Lower lobe of right lung (tissue), 2 donors: ENCODE data around the gene PPP1CB. TPM values are rescaled to one million over a fixed set of nuclear protein-coding genes. Genes with fewer than 3 reads are reported as not detected.

Experiments used
- ATAC-seq, 2 donors: fragments of 200-7000 bp; cut with Tn5 transposase; one replicate each; pipeline ENCODE4 v1.9.1; 2020 to 2022; ENCODE audit warnings: mild to moderate bottlenecking in 2 of 2, moderate library complexity in 2 of 2
- DNase-seq: peaks from one replicate; pipeline ENCODE4 v3.0.0-alpha.2; 2020
- H3K27ac ChIP-seq: fragments of 200-600 bp; one replicate; pipeline ENCODE4 v1.8.0; 2022
- H3K27me3 ChIP-seq: fragments of 200-600 bp; one replicate; pipeline ENCODE4 v1.8.0; 2022; ENCODE audit warnings: low read depth
- H3K36me3 ChIP-seq: fragments of 200-600 bp; one replicate; pipeline ENCODE4 v1.8.0; 2022; ENCODE audit warnings: mild to moderate bottlenecking
- H3K4me1 ChIP-seq: fragments of 200-600 bp; one replicate; pipeline ENCODE4 v1.8.0; 2022
- H3K4me3 ChIP-seq: fragments of 200-600 bp; one replicate; pipeline ENCODE4 v1.8.0; 2022; ENCODE audit warnings: mild to moderate bottlenecking
- H3K9me3 ChIP-seq: fragments of 200-600 bp; one replicate; pipeline ENCODE4 v1.8.0; 2022
- intact Hi-C: fragments of 100-400 bp; cut with DNase I; formaldehyde crosslinking; loops from one replicate; pipeline ENCODE4 v1.11.0; 2022
- total RNA-seq: library from RNA; stranded (reverse); fragmentation: NEBNext Ultra II Directional; extraction: Animal tissue kit (Norgen Biotek cat#: 25700); gene quantifications from one replicate; pipeline ENCODE4 v1.2.1, GENCODE V29; 2021
- TF ChIP-seq, protein P1 (sequence below): fragments of 200-600 bp; IDR thresholded peaks from one replicate; pipeline ENCODE4 v1.8.0; 2022; ENCODE audit warnings: antibody characterized with exemption, mild to moderate bottlenecking
- donor health status: DM: no; HTN: yes; CAD: no; lungs with severe emphysema.

PPP1CB gene
- total RNA-seq, 1 donor from 2014 or later: 233 TPM

DNA sequence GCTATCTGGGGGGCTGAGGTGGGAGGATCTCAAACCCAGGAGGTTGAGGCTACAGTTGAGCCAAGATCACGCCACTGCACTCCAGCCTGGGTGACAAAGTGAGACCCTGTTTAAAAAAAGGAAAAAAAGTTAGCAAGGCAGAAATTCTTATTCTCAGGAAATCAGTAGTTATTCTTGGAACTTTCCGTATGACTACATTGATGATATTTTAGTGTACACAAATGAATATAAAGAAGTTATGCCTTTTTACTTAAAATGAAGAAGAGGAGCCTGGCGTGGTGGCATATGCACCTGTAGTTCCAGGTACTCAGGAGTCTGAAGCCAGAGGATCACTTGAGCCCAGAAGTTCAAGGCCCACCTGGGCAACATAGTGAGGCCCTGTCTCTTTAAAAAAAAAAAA, 66.4 kb downstream of the PPP1CB start:
- no peak for DNase-seq
- no peak overlapping the region for H3K27ac ChIP-seq
- H3K27me3 ChIP-seq: no peaks in the 10 kb centered on the region
- no peak overlapping the region for H3K4me3 ChIP-seq
- TF ChIP-seq, protein P1, sequence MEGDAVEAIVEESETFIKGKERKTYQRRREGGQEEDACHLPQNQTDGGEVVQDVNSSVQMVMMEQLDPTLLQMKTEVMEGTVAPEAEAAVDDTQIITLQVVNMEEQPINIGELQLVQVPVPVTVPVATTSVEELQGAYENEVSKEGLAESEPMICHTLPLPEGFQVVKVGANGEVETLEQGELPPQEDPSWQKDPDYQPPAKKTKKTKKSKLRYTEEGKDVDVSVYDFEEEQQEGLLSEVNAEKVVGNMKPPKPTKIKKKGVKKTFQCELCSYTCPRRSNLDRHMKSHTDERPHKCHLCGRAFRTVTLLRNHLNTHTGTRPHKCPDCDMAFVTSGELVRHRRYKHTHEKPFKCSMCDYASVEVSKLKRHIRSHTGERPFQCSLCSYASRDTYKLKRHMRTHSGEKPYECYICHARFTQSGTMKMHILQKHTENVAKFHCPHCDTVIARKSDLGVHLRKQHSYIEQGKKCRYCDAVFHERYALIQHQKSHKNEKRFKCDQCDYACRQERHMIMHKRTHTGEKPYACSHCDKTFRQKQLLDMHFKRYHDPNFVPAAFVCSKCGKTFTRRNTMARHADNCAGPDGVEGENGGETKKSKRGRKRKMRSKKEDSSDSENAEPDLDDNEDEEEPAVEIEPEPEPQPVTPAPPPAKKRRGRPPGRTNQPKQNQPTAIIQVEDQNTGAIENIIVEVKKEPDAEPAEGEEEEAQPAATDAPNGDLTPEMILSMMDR: no peak
- no peaks in the 10 kb centered on the region for H3K4me1 ChIP-seq
- intact Hi-C loops: no loop called here
- H3K36me3 ChIP-seq: no peaks in the 10 kb centered on the region
- ATAC-seq: no peak
- no peaks in the 10 kb centered on the region for H3K9me3 ChIP-seq

DNA sequence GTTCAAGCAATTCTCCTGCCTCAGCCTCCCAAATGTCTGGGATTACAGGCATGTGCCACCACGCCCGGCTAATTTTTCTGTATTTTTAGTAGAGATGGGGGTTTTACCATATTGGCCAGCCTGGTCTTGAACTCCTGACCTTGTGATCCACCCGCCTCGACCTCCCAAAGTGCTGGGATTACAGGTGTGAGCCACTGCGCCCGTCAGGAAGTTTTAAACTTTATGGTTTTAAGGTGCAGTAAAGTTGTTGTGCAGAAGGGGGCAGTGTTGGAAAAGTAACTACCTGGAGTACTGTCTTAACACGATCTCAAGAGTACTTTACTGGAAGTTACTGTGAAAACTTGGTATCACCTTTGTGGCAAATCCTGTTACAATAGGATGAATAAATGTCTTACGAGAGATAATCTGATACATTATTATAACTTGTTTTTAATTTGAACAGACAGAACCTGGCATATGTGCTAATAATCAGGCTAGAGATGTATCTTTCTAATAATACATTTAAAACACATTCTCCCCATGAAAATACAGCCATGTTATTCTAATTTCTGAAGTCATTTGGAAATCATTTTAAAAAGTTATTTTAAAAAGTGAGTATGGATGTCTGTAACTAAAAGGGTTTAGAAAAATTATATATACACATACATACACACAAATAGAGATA, 69.8 kb downstream of the PPP1CB start:
- Histone ChIP-seq H3K27ac (no peak overlapping the region), H3K4me1 (no peaks in the 10 kb centered on the region), H3K9me3 (no peaks in the 10 kb centered on the region), H3K36me3 (no peaks in the 10 kb centered on the region), H3K27me3 (no peaks in the 10 kb centered on the region), H3K4me3 (no peak overlapping the region)
- TF ChIP-seq, protein P1: peak; percentile 65
- DNase-seq: no peak
- ATAC-seq: peak; percentile 87
- intact Hi-C loops: no loop called here

DNA sequence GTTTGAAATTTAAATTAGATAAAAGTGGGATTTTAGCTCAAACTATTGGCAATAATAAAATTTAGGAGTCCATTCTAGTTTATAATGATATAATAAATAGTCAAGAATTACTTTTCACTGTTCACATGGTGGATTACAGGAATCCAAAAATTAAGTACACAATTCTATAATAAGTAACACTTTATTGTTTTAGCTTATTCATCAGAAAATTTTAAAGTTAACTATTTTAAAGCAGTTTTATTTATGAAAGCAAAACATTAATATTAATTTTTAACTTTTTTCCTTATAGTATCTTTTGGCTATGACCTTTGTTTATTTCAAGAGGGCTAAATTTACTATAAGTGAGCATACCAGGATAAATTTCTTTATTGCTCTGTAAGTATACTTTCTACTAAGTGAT, 70.4 kb downstream of the PPP1CB start:
- Histone ChIP-seq H3K4me3 (no peak overlapping the region), H3K27ac (no peak overlapping the region), H3K27me3 (no peaks in the 10 kb centered on the region), H3K36me3 (no peaks in the 10 kb centered on the region), H3K4me1 (no peaks in the 10 kb centered on the region), H3K9me3 (no peaks in the 10 kb centered on the region)
- ATAC-seq (no peak), DNase-seq (no peak)
- intact Hi-C loops: no loop called here
- TF ChIP-seq, protein P1: no peak

DNA sequence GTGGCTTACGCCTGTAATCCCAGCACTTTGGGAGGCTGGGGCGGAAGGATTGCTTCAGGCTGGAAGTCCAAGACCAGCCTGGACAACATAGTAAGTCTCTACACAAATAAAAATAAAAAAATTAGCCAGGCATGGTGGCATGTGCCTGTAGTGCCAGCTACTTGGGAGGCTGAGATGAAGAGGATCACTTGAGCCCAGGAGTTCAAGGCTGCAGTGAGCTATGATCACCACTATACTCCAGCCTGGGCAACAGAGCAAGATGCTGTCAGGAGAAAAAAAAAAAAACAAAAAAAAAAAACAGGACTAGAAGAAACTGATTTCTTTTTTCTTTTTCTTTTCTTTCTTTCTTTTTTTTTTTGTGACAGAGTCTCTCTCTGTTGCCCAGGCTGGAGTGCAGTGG, 72.6 kb downstream of the PPP1CB start:
- Histone ChIP-seq H3K27me3 (no peaks in the 10 kb centered on the region), H3K4me3 (no peak overlapping the region), H3K9me3 (no peaks in the 10 kb centered on the region), H3K27ac (no peak overlapping the region), H3K4me1 (no peaks in the 10 kb centered on the region), H3K36me3 (no peaks in the 10 kb centered on the region)
- DNase-seq (no peak), ATAC-seq (no peak)
- TF ChIP-seq, protein P1: no peak
- intact Hi-C loops: no loop called here

DNA sequence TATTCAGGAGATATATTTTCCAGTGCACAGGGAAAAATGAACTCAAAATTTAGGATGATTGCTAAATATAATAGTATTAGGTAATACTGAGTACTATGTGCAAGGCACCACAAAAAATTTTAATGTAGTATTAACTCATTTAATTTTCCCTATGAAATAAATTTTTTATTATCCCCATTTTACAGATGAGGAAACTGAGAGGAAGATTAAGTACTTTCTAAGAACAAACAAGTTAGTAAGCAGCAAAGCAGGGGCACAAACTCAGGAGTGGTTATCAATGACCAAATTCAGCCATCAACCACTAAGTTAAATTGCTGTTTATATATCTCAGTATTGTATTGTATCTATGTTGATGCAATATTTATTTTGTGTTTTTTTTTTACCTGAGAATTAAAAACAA, 73.2 kb downstream of the PPP1CB start:
- Histone ChIP-seq H3K4me3 (no peak overlapping the region), H3K9me3 (no peaks in the 10 kb centered on the region), H3K27ac (no peak overlapping the region), H3K27me3 (no peaks in the 10 kb centered on the region), H3K4me1 (no peaks in the 10 kb centered on the region), H3K36me3 (no peaks in the 10 kb centered on the region)
- ATAC-seq (no peak), DNase-seq (no peak)
- TF ChIP-seq, protein P1: no peak
- intact Hi-C loops: no loop called here
